ENCODE data around the gene LRRC61.

DNA sequence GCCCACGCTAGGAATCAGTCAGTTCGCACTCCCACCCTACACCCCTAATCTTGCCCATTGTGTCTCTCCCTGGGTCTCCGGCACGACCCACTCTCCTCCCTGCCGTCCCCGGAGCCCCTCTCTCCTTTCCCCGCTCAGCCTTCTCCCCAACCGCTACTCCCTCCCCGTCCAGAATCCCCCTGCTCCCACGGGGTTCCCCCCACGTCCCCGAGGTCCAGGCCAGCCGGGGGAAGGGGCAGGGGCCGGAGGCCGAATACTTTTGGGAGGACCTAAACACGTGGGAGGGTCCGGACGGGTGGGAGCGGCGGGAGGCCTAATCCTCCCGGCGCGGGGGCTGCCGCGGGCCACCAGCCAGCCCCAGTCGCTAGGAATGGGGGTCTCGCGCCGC is 17.7 kb downstream of the LRRC61 start:
- no peak for TF ChIP-seq CTCF (IDR thresholded peaks at IDR 0.05)
- TF ChIP-seq POLR2A (IDR thresholded peaks at IDR 0.05) = no peak

Data from thyroid gland (tissue), 4 donors.